GM19455 (cell line): ENCODE results near the gene ASXL3.

ENCODE experiments used
- ATAC-seq: cut with Tn5 transposase; IDR thresholded peaks from one replicate; pipeline ENCODE4 v1.9.1; 2021; ENCODE audit not compliant: unreplicated experiment

Gene ASXL3

GRCh38 chr18:33577685-33578517 is at the start of gene ASXL3:
Gene ASXL3 (plus strand): TSS chr18:33578219. CDS start chr18:33578632, 413 bp downstream.
- no peak for ATAC-seq

GRCh38 chr18:33532978-33533377 is 45.0 kb upstream of the ASXL3 start:
- no peak for ATAC-seq

GRCh38 chr18:33536904-33537303 is 41.1 kb upstream of the ASXL3 start:
- ATAC-seq: no peak

- ATAC-seq: no peak
These were observed 39.5 kb upstream of the ASXL3 start for GRCh38 chr18:33538418-33539042.

- no peak for ATAC-seq
These were observed 37.6 kb upstream of the ASXL3 start for GRCh38 chr18:33540392-33540791.

GRCh38 chr18:33541316-33541715 is 36.7 kb upstream of the ASXL3 start:
- no peak for ATAC-seq

- no peak for ATAC-seq
These were observed 21.2 kb upstream of the ASXL3 start for GRCh38 chr18:33556846-33557245.

- no peak for ATAC-seq
These were observed 20.3 kb upstream of the ASXL3 start for GRCh38 chr18:33557706-33558105.

GRCh38 chr18:33558529-33558928 is 19.5 kb upstream of the ASXL3 start:
- no peak for ATAC-seq

- no peak for ATAC-seq
These were observed 17.2 kb upstream of the ASXL3 start for GRCh38 chr18:33560686-33561370.

- no peak for ATAC-seq
These were observed 15.3 kb upstream of the ASXL3 start for GRCh38 chr18:33562741-33563140.

- ATAC-seq: no peak
These were observed 10.3 kb upstream of the ASXL3 start for GRCh38 chr18:33567705-33568104.

GRCh38 chr18:33571998-33572787 is 5.8 kb upstream of the ASXL3 start:
- no peak for ATAC-seq

GRCh38 chr18:33573193-33573592 is 4.8 kb upstream of the ASXL3 start:
- ATAC-seq: no peak

GRCh38 chr18:33575451-33575850 is 2.6 kb upstream of the ASXL3 start:
- ATAC-seq: no peak

- no peak for ATAC-seq
These were observed 896 bp upstream of the ASXL3 start for GRCh38 chr18:33576999-33577646.

GRCh38 chr18:33578518-33579348 is 714 bp downstream of the ASXL3 start:
- ATAC-seq: no peak

GRCh38 chr18:33579349-33580215 is 1.6 kb downstream of the ASXL3 start:
- no peak for ATAC-seq

- ATAC-seq: no peak
These were observed 2.5 kb downstream of the ASXL3 start for GRCh38 chr18:33580546-33580945.
